ENCODE data around the gene FBRSL1.

DNA sequence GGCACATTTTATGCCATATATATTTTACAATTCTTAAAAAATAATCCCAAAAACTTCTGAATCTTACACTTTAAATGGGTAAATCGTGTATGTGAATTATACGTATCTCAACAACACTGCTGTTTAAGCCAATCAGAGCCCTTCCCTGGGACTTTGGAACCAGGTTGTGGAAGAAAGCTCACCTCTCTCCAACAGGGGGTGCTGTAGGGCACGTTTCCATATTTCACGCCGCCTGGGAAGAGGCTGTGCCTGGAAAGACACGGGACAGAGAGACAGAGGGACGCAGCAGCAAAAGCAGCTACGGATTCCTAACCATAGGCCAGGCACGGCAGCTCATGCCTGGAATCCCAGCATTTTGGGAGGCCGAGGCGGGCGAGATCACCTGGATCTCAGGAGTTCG, 29.4 kb upstream of the FBRSL1 start:
- no peak for TF ChIP-seq EZH2 (IDR thresholded peaks at IDR 0.05; ENCODE audit: insufficient read depth, poor library complexity, severe bottlenecking)
- no peak for TF ChIP-seq EZH2phosphoT487 (IDR thresholded peaks at IDR 0.05; ENCODE audit: insufficient read depth, low read depth)

All from GM23248 (cell line).